C1 segment of cervical spinal cord (tissue), 14 donors: ENCODE measurements around the gene BORCS5.
"Not testable (repeated sequence)": the region's sequence is repeated elsewhere in the genome, so short reads cannot be mapped to it uniquely, and the experiment has no call there.

Source experiments
- DNase-seq, 14 donors: peaks; one replicate each; lab custom pipeline; 2025; lab: John Stamatoyannopoulos, UW

BORCS5 gene

DNA sequence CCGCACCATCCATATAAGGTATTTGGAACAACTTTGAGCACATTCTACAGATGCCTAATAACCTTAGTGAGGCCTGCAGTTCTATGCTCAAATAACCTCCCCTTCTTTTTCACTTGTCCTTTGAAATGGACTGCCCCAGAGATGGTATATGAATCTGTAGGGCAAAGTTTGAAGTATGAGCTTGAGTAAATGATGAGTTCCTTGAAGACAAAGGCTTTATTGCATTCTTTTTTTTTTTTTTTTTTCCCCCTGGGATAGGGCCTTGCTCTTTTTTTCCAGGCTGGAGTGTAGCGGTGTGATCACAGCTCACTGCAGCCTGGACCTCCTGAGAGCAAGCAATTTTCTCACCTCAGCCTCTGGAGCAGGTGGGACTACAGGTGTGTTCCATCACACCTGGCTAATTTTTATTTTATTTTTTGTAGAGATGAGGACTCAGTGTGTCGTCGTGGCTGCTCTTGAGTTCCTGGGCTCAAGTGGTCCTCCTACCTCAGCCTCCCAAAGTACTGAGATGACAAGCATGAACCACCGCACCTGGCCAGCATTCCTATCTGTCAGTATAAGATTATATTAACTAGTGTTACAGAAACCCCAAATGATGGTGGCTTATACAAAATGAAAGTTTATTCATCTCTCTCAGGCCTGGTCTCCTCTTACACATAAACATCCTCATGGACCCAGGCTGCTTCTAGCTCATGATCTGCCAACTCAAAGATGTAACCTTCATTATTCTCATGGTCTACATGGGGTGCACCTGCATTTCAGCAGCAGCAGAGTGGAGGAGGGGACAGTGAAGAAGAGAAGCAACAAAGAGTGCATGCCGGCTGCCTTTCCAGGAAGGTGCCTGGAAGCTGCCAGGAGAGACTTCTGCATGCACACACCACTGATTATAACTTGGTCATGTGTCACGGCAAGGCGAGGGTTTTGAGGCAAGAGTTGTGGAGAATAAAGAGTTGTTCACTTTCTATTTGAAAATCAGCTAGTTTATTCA lies 104.4 kb downstream of the BORCS5 start:
- DNase-seq: no peak

DNA sequence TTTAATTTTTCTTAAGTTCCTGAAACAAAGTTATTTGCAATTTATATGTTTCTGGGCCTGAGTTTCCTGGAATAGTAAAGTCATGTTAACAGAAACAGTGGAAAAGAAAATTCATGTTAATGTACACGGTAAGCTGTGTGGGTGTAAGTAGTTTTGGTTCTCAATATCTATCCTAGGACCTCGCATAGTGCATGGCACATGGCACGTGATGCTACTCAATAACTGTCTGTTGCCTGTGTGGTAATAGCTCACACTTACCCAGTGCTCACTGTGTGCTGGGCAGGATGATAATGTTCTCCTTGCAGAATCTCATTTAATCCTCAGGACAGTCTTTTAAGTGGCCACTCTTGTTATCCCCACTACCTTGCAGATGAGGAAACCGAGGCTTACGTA lies 105.0 kb downstream of the BORCS5 start:
- DNase-seq: no peak

DNA sequence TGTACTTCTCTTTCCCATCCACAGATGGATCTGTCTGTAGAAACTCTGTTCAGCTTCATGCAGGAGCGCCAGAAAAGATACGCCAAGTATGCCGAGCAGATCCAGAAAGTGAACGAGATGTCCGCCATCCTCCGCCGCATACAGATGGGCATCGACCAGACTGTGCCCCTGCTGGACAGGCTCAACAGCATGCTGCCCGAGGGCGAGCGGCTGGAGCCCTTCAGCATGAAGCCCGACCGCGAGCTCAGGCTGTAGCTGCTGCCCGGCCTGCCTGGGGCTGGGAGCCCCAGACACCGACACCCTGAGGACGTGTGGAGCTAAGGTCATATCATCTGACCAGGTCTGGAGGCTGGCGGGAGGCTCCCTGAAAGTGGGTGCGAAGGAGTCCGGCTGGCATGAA lies 108.6 kb downstream of the BORCS5 start:
- no peak for DNase-seq

DNA sequence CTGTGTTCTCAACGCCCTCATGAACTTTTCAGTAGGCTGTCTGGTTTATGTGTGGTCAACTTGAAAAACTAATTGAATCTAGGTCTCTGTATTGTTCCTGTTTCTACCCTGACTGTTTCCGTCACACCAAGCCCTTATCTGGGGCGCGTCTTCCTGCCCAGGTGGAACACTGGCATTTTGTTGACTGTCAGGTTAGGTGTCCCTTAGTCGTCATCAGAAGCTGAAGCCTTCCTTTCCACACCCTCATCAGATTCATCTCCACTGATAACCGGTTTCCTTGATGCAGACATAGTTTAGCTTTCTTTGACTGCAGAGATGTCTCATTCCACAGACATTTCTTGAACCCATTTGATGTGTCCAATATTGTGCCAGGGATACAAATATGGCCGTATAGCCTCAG lies 109.3 kb downstream of the BORCS5 start:
- no peak for DNase-seq

- DNase-seq: no peak
These were observed 110.4 kb downstream of the BORCS5 start for GRCh38 chr12:12467264-12467663.

DNA sequence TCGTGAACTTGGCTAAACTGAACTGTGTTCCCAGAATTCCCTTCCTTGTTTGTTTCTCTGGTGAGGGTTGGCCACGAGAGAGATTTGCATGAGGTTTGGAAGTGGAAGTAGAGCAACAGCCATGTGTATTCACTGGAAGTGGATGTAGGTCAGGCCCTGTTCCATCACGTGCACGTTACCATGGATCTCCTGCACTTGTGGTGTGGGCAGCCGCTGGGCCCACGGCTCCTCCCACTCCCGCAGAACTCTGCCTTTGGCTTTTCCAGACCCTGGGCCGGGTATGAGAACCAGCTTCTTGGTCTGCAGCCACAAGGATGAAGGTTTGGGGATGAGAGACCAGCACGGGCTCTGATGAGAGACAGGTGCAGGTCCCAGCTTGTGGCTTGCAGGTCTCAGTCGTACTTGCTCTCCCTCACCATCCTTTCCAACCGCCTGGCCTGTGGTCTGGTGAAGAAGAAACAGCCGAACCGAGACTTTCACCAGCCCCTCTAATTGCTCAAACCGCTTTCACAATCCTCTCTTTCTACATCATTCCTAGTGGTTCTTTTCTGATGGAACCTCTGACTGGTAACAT lies 110.9 kb downstream of the BORCS5 start:
- peak in 9 of 14 donors; percentile 10 to 46 (median 21) for DNase-seq

DNA sequence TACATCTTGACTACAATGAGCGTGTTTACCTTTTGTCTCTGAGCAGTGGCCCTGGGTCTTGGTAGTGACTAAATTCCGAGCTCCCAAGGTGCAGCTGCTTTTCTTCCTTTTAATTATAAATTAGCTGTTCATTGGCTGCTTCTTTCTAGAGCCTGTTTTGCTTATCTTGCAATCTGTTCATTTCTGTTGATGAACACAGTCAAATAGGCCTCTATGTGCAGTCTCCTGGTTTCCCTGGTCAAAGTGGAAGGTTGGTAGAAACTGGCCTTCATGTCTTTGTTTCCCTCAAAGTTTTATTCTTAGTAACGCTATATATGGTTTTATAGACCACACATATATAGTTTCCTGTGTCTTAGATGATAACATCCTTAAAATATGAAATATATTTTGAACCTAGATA lies 111.7 kb downstream of the BORCS5 start:
- no peak for DNase-seq

- no peak for DNase-seq
These were observed 112.5 kb downstream of the BORCS5 start for GRCh38 chr12:12469386-12469785.

- no peak for DNase-seq
These were observed 114.0 kb downstream of the BORCS5 start for GRCh38 chr12:12470751-12471306.

GRCh38 chr12:12471982-12472961 lies 115.4 kb downstream of the BORCS5 start:
- not testable (repeated sequence) for DNase-seq

DNA sequence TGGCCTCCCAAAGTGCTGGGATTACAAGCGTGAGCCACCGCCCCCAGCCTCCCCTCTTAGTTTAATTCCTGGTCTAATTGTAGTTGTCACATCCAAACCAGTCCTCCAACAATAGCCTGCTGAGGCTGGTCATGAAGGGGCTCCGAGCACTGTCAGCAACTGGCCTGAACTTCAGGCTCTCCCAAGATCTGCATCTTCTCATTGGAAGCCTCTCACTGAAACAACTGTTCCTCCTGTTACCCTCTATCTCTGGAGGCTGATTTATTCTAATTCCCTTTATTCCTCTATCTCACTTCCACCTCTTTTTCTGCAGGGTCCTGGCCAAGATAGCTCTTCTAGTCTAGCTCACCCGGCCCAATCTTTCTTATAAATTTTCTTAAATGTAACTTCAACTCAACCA lies 116.3 kb downstream of the BORCS5 start:
- DNase-seq: no peak

DNA sequence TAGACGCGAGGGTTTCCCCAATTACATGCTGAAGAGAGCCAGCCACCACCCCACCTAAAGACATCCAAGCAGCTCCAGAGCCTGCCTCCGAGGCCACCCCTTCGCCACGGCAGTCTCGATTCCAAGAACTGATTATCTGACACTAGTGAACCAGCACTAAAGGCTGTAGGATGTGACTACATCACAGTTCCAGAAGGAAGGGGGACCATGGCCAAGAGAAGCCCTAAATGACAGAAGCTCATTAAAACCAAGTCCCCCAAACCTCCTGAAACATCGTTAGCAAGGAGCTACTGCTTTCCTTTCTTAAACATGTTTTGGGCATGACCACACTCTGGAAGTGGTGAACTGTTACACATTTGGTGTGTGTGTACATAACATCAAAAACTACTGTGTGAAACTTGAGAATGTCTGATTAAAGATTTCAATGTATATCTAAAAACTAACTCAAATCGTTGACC lies 117.6 kb downstream of the BORCS5 start:
- no peak for DNase-seq

GRCh38 chr12:12474931-12475795 lies 118.3 kb downstream of the BORCS5 start:
- no peak for DNase-seq

DNA sequence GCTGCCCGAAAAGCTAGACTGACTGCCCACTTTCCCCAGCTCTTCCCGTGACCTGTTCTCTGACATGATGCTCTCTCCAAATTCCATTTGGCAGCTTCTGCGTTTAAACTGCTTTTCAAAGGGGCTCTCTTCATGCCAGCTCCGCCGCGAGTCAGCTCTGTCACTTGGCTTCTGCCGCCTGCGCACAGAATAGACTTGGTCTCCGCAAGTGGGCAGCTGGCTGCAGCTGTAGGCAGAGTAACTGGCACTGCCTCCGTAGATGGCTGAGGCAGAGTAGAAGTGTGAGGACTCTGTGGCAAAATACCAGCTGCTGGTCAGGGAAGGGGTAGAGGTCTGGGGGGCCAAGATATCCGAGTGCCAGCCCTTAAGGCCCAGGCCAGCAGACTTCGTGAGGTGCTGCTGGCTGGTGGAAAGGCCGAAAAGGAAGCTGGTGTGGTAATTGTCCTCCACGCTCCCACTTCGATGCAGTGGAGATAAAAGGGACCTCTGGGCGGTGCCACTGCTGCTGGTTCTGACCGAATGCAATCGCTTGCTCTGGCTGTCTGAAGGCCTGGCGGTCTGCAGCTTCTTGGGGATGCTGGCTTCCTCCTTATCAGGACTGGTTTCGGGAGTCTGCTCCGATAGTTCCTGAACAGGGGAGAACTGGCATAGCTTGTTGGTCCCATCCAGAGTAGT lies 120.1 kb downstream of the BORCS5 start:
- peak in 12 of 14 donors; percentile 15 to 85 (median 72) for DNase-seq

DNA sequence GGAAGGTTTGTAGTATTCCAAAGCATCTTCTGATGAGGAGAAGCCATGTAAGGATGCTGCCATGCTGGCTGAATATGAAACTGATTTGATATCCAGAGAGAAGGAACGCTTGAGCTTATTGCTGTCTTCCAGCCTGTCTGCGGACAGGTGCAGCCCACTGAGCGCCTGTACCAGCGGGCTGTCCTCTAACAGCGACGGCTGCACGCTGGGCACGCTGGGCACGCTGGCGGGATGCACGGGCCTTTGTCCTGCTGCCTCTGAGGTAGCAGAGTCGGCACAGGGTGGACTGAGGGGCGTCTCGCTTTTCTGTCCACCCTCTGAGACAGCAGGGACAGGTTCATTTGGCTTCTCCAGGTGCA lies 120.6 kb downstream of the BORCS5 start:
- no peak for DNase-seq

GRCh38 chr12:12480074-12480473 lies 123.2 kb downstream of the BORCS5 start:
- DNase-seq: no peak

DNA sequence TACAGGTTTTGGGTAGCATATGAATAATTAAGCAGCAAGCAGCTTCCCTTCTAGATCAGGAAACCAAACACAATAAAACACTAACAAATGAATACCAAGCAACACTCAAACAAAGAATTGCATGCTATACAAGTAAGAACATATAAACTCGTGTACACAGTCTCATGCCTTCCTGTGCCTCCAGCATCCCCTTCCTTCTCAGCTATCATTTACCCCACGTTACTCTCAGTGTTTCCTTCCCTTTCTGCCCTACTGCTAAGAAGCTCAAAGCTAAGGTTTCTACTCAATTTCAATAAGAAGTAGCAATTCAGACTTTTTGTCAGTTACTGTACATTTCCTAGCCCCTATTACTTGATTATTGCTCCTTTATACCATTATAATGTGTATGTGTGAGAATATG lies 124.8 kb downstream of the BORCS5 start:
- DNase-seq: no peak

DNA sequence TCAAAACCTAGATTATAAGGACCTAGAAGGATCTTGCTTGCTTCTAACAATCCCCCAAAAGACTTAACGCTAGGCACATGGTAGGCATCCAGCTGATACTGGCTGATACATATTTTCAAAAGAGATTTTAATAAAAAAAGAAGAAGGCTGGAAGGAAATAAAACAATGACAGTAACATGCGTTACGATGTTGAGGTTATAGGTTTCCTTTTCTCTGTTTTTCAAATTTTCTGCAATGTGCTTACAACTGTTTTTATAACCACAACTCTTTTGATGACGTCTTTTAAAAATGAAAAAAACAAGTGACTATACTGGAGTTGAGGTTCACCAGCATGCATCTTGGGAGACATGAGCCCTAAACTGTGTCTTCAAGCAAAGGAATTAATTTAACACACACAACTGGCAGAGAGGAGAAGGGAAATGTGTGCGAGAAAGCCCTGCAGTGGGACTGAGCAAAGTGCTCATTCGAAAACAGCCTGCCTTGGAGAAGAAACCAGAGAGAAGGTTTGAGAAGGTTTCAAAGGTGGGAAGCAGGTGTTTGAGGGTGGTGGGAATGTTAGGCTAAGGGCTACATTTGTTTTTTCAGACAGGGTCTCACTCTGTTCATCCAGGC lies 125.4 kb downstream of the BORCS5 start:
- no peak for DNase-seq

DNA sequence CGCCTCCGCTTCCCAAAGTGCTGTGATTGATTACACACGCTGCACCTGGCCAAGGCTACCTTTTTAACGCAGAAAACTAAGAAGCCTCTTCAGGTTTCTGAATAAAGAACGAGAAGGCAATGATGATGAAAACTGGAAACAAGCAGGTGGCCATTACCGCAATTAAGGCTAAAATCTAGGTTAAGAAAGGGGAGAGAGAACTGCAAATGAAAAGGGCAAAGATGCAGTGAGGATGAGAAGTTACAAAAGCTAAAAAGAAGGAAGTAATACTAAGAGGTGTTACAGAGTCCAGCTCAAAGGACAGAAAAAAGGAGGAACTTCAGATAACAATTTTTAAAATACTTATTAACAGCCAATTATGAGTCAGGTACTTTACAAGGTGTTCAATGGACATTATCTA lies 126.1 kb downstream of the BORCS5 start:
- no peak for DNase-seq

- DNase-seq: no peak
These were observed 126.6 kb downstream of the BORCS5 start for GRCh38 chr12:12483438-12483837.
